Stimulated activated naive CD8-positive, alpha-beta T cell treated with anti-CD3 and anti-CD28 coated beads, Interleukin-15, Interleukin-2, amounts not matched to agents 100 ng/mL and 50 ng/mL, for 24 hours (primary cell): ENCODE results near the gene KCNF1.

Experiments used
- H3K27ac Mint-ChIP-seq: one replicate; pipeline ENCODE4 v1.8.0; 2021; ENCODE audit warnings: mild to moderate bottlenecking, mixed read lengths
- H3K27me3 Mint-ChIP-seq: one replicate; pipeline ENCODE4 v1.8.0; 2021; ENCODE audit warnings: mixed read lengths
- H3K36me3 Mint-ChIP-seq: one replicate; pipeline ENCODE4 v1.8.0; 2021; ENCODE audit warnings: low read depth, mixed read lengths
- H3K4me1 Mint-ChIP-seq: one replicate; pipeline ENCODE4 v1.8.0; 2021; ENCODE audit warnings: low read depth, mixed read lengths
- H3K4me3 Mint-ChIP-seq: one replicate; pipeline ENCODE4 v1.8.0; 2021; ENCODE audit warnings: mild to moderate bottlenecking, mixed read lengths
- H3K9me3 Mint-ChIP-seq: one replicate; pipeline ENCODE4 v1.8.0; 2021; ENCODE audit warnings: mixed read lengths

KCNF1 gene

GRCh38 chr2:10890706-10891270 lies 20.9 kb upstream of the KCNF1 start:
- H3K4me1 Mint-ChIP-seq: no peaks in the 10 kb centered on the region
- H3K4me3 Mint-ChIP-seq: no peak overlapping the region
- H3K27ac Mint-ChIP-seq: no peak overlapping the region
- peaks cover 29% of the 10 kb centered on the region for H3K27me3 Mint-ChIP-seq
- H3K9me3 Mint-ChIP-seq: no peaks in the 10 kb centered on the region
- H3K36me3 Mint-ChIP-seq: no peaks in the 10 kb centered on the region

GRCh38 chr2:10891390-10891789 lies 20.3 kb upstream of the KCNF1 start:
- Mint-ChIP-seq H3K27me3 (peaks cover 31% of the 10 kb centered on the region), H3K9me3 (no peaks in the 10 kb centered on the region), H3K4me1 (no peaks in the 10 kb centered on the region), H3K4me3 (no peak overlapping the region), H3K27ac (no peak overlapping the region), H3K36me3 (no peaks in the 10 kb centered on the region)

GRCh38 chr2:10891848-10892247 lies 19.9 kb upstream of the KCNF1 start:
- H3K27ac Mint-ChIP-seq: no peak overlapping the region
- H3K4me3 Mint-ChIP-seq: no peak overlapping the region
- H3K36me3 Mint-ChIP-seq: no peaks in the 10 kb centered on the region
- H3K4me1 Mint-ChIP-seq: no peaks in the 10 kb centered on the region
- H3K9me3 Mint-ChIP-seq: no peaks in the 10 kb centered on the region
- H3K27me3 Mint-ChIP-seq: peaks cover 29% of the 10 kb centered on the region

- no peak overlapping the region for H3K27ac Mint-ChIP-seq
- H3K4me3 Mint-ChIP-seq: no peak overlapping the region
- H3K9me3 Mint-ChIP-seq: no peaks in the 10 kb centered on the region
- no peaks in the 10 kb centered on the region for H3K4me1 Mint-ChIP-seq
- H3K27me3 Mint-ChIP-seq: peaks cover 32% of the 10 kb centered on the region
- H3K36me3 Mint-ChIP-seq: no peaks in the 10 kb centered on the region
Measured at GRCh38 chr2:10892316-10892715, 19.4 kb upstream of the KCNF1 start.

GRCh38 chr2:10892796-10893350 lies 18.9 kb upstream of the KCNF1 start:
- no peak overlapping the region for H3K27ac Mint-ChIP-seq
- H3K4me1 Mint-ChIP-seq: no peaks in the 10 kb centered on the region
- peaks cover 32% of the 10 kb centered on the region for H3K27me3 Mint-ChIP-seq
- H3K36me3 Mint-ChIP-seq: no peaks in the 10 kb centered on the region
- H3K4me3 Mint-ChIP-seq: no peak overlapping the region
- no peaks in the 10 kb centered on the region for H3K9me3 Mint-ChIP-seq

GRCh38 chr2:10894264-10894935 lies 17.3 kb upstream of the KCNF1 start:
- H3K4me3 Mint-ChIP-seq: no peak overlapping the region

GRCh38 chr2:10895231-10895630 lies 16.5 kb upstream of the KCNF1 start:
- no peaks in the 10 kb centered on the region for H3K4me1 Mint-ChIP-seq
- peaks cover 35% of the 10 kb centered on the region for H3K27me3 Mint-ChIP-seq
- no peak overlapping the region for H3K4me3 Mint-ChIP-seq
- H3K27ac Mint-ChIP-seq: no peak overlapping the region
- H3K36me3 Mint-ChIP-seq: no peaks in the 10 kb centered on the region
- no peaks in the 10 kb centered on the region for H3K9me3 Mint-ChIP-seq

More at GRCh38 chr2:10894264-10894935, 17.3 kb upstream of the KCNF1 start:
- Mint-ChIP-seq H3K27ac (no peak overlapping the region), H3K36me3 (no peaks in the 10 kb centered on the region), H3K9me3 (no peaks in the 10 kb centered on the region), H3K4me1 (no peaks in the 10 kb centered on the region), H3K27me3 (peaks cover 34% of the 10 kb centered on the region)

- peaks cover 31% of the 10 kb centered on the region for H3K27me3 Mint-ChIP-seq
- H3K27ac Mint-ChIP-seq: no peak overlapping the region
- no peaks in the 10 kb centered on the region for H3K9me3 Mint-ChIP-seq
- H3K4me3 Mint-ChIP-seq: no peak overlapping the region
- H3K4me1 Mint-ChIP-seq: no peaks in the 10 kb centered on the region
- H3K36me3 Mint-ChIP-seq: no peaks in the 10 kb centered on the region
Measured at GRCh38 chr2:10897956-10898355, 13.8 kb upstream of the KCNF1 start.

- no peak overlapping the region for H3K27ac Mint-ChIP-seq
- H3K36me3 Mint-ChIP-seq: no peaks in the 10 kb centered on the region
- no peaks in the 10 kb centered on the region for H3K4me1 Mint-ChIP-seq
- no peak overlapping the region for H3K4me3 Mint-ChIP-seq
- H3K27me3 Mint-ChIP-seq: peaks cover 25% of the 10 kb centered on the region
- no peaks in the 10 kb centered on the region for H3K9me3 Mint-ChIP-seq
Measured at GRCh38 chr2:10900216-10901109, 11.3 kb upstream of the KCNF1 start.

GRCh38 chr2:10901160-10901939 lies 10.4 kb upstream of the KCNF1 start:
- Mint-ChIP-seq H3K4me3 (no peak overlapping the region), H3K27me3 (peaks cover 21% of the 10 kb centered on the region), H3K27ac (no peak overlapping the region), H3K4me1 (no peaks in the 10 kb centered on the region), H3K36me3 (no peaks in the 10 kb centered on the region), H3K9me3 (no peaks in the 10 kb centered on the region)

- Mint-ChIP-seq H3K4me1 (no peaks in the 10 kb centered on the region), H3K27ac (no peak overlapping the region), H3K9me3 (no peaks in the 10 kb centered on the region), H3K27me3 (peaks cover 10% of the 10 kb centered on the region), H3K4me3 (no peak overlapping the region), H3K36me3 (no peaks in the 10 kb centered on the region)
Measured at GRCh38 chr2:10903861-10904210, 7.9 kb upstream of the KCNF1 start.

GRCh38 chr2:10904455-10904854 lies 7.3 kb upstream of the KCNF1 start:
- no peak overlapping the region for H3K27ac Mint-ChIP-seq
- H3K9me3 Mint-ChIP-seq: no peaks in the 10 kb centered on the region
- no peaks in the 10 kb centered on the region for H3K4me1 Mint-ChIP-seq
- H3K4me3 Mint-ChIP-seq: no peak overlapping the region
- H3K27me3 Mint-ChIP-seq: peaks cover 6% of the 10 kb centered on the region
- H3K36me3 Mint-ChIP-seq: no peaks in the 10 kb centered on the region

GRCh38 chr2:10905006-10905861 lies 6.5 kb upstream of the KCNF1 start:
- Mint-ChIP-seq H3K27ac (no peak overlapping the region), H3K4me3 (no peak overlapping the region), H3K4me1 (no peaks in the 10 kb centered on the region), H3K9me3 (no peaks in the 10 kb centered on the region), H3K27me3 (peaks cover 5% of the 10 kb centered on the region), H3K36me3 (no peaks in the 10 kb centered on the region)

- Mint-ChIP-seq H3K36me3 (no peaks in the 10 kb centered on the region), H3K9me3 (no peaks in the 10 kb centered on the region), H3K27ac (no peak overlapping the region), H3K27me3 (peaks cover 4% of the 10 kb centered on the region), H3K4me1 (no peaks in the 10 kb centered on the region), H3K4me3 (no peak overlapping the region)
Measured at GRCh38 chr2:10905862-10906143, 5.9 kb upstream of the KCNF1 start.
